Peyer's patch (tissue), 4 donors: ENCODE results near the gene ZP2. TPM values are rescaled to one million over a fixed set of nuclear protein-coding genes. Genes with fewer than 3 reads are reported as not detected.

ENCODE experiments used
- DNase-seq, 3 donors: peaks; one replicate each; pipeline ENCODE4 v3.0.0-alpha.2; 2017 to 2019
- H3K27ac ChIP-seq, 4 donors: fragments of 200-600 bp; sonication (generic); one replicate each; pipeline ENCODE4 v1.5.1; 2016 to 2019
- H3K27me3 ChIP-seq, 2 donors: fragments of 200-600 bp; sonication (generic); one replicate each; pipeline ENCODE4 v1.5.1; 2019
- H3K36me3 ChIP-seq, 3 donors: fragments of 200-600 bp; sonication (generic); one replicate each; pipeline ENCODE4 v1.5.1; 2016 to 2019
- H3K4me1 ChIP-seq, 4 donors: fragments of 200-600 bp; sonication (generic); one replicate each; pipeline ENCODE4 v1.5.1; 2016 to 2019
- H3K4me3 ChIP-seq, 4 donors: fragments of 200-600 bp; sonication (generic); 1 replicate in 3 of 4; 2 replicates in 1 of 4; pipeline ENCODE4 v1.5.1; 2016 to 2019; ENCODE audit warnings: mild to moderate bottlenecking in 1 of 4
- H3K9me3 ChIP-seq, 4 donors: fragments of 200-600 bp; sonication (generic); one replicate each; pipeline ENCODE4 v1.5.1; 2016 to 2019; ENCODE audit warnings: mild to moderate bottlenecking in 1 of 4
- CTCF ChIP-seq, 6 experiments: fragments of 450-650 bp in 4 of 6; fragments of 200-600 bp in 2 of 6; sonication (generic) in 1 of 6; IDR thresholded peaks; one replicate each; pipeline ENCODE4 v1.5.1; 2017 to 2019; ENCODE audit warnings: antibody characterized with exemption in 6 of 6, mild to moderate bottlenecking in 3 of 6, moderate library complexity in 1 of 6
- POLR2A ChIP-seq, 2 donors: fragments of 450-650 bp; IDR thresholded peaks; one replicate each; pipeline ENCODE4 v1.5.1; 2017; ENCODE audit warnings: antibody characterized with exemption in 2 of 2, mild to moderate bottlenecking in 2 of 2, moderate library complexity in 2 of 2
- total RNA-seq, 4 donors: library from RNA; depleted of rRNA; stranded (reverse); fragments of >200 nt; gene quantifications; one replicate each; pipeline ENCODE4 v1.1.0, GENCODE V29; 2016

Gene ZP2
- total RNA-seq, 4 donors from 2014 or later = 0.54 to 2.3 TPM; not detected in 2

GRCh38 chr16:21224800-21225199, 13.4 kb upstream of the ZP2 start:
- Histone ChIP-seq H3K9me3 (no peaks in the 10 kb centered on the region), H3K4me3 (no peak overlapping the region), H3K4me1 (no peaks in the 10 kb centered on the region), H3K27ac (no peak overlapping the region), H3K36me3 (no peaks in the 10 kb centered on the region), H3K27me3 (no peaks in the 10 kb centered on the region)
- TF ChIP-seq POLR2A (IDR thresholded peaks at IDR 0.05) (no peak), CTCF (IDR thresholded peaks at IDR 0.05) (no peak)
- no peak for DNase-seq

- Histone ChIP-seq H3K4me1 (no peaks in the 10 kb centered on the region), H3K27me3 (no peaks in the 10 kb centered on the region), H3K27ac (no peak overlapping the region), H3K36me3 (no peaks in the 10 kb centered on the region), H3K4me3 (no peak overlapping the region), H3K9me3 (no peaks in the 10 kb centered on the region)
- no peak for DNase-seq
- TF ChIP-seq CTCF (IDR thresholded peaks at IDR 0.05) (no peak), POLR2A (IDR thresholded peaks at IDR 0.05) (no peak)
Measured at GRCh38 chr16:21223787-21224186, 12.4 kb upstream of the ZP2 start.

- DNase-seq = no peak
- H3K27ac ChIP-seq = peak overlapping the region in 2 of 4 donors; percentile 2 to 21
Measured at GRCh38 chr16:21222495-21223337, 11.3 kb upstream of the ZP2 start.

GRCh38 chr16:21219551-21219950, 8.2 kb upstream of the ZP2 start:
- no peak for DNase-seq
- H3K27me3 ChIP-seq = no peaks in the 10 kb centered on the region
- no peak overlapping the region for H3K4me3 ChIP-seq
- no peaks in the 10 kb centered on the region for H3K9me3 ChIP-seq
- H3K36me3 ChIP-seq = no peaks in the 10 kb centered on the region
- no peaks in the 10 kb centered on the region for H3K4me1 ChIP-seq
- no peak for TF ChIP-seq CTCF (IDR thresholded peaks at IDR 0.05)
- no peak for TF ChIP-seq POLR2A (IDR thresholded peaks at IDR 0.05)
- H3K27ac ChIP-seq = no peak overlapping the region

More at GRCh38 chr16:21222495-21223337, 11.3 kb upstream of the ZP2 start:
- H3K9me3 ChIP-seq = no peaks in the 10 kb centered on the region
- TF ChIP-seq CTCF (IDR thresholded peaks at IDR 0.05) = no peak
- no peak for TF ChIP-seq POLR2A (IDR thresholded peaks at IDR 0.05)
- no peaks in the 10 kb centered on the region for H3K4me1 ChIP-seq
- H3K36me3 ChIP-seq = no peaks in the 10 kb centered on the region
- H3K27me3 ChIP-seq = no peaks in the 10 kb centered on the region
- H3K4me3 ChIP-seq = no peak overlapping the region

- Histone ChIP-seq H3K4me3 (no peak overlapping the region), H3K27me3 (no peaks in the 10 kb centered on the region), H3K27ac (no peak overlapping the region), H3K4me1 (no peaks in the 10 kb centered on the region), H3K9me3 (no peaks in the 10 kb centered on the region), H3K36me3 (no peaks in the 10 kb centered on the region)
- no peak for DNase-seq
- TF ChIP-seq CTCF (IDR thresholded peaks at IDR 0.05) = no peak
- no peak for TF ChIP-seq POLR2A (IDR thresholded peaks at IDR 0.05)
Measured at GRCh38 chr16:21218153-21218552, 6.8 kb upstream of the ZP2 start.
